Endothelial cell of hepatic sinusoid (primary cell): ENCODE results near the gene ACBD4.

Experiments used
- in situ Hi-C: cut with HindIII; loops from 2 replicates; pipeline ENCODE4 v1.10.0; 2017; ENCODE audit warnings: low sequenced_read_pairs

The ACBD4 gene

DNA sequence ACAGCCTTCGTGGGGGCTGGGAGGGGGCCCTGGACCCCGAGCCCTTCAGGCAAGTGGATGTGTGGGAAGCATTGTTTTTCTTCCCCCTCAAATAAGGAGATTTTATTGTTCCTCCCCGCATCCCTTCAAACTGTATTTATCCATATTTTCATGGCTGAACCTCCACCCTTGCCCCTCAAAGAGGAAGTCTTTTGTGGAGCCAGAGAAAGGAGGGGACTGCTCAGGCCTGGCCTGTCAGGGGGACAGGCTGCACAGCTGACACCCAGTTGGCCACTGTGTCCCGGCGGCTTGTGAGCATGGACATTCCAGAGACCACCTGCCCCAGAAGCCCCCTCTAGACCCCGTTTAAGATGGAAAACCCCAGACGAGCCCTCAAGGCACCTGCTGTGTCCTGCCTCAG is 42.1 kb downstream of the ACBD4 start:
- in situ Hi-C loops, result no loop called here

DNA sequence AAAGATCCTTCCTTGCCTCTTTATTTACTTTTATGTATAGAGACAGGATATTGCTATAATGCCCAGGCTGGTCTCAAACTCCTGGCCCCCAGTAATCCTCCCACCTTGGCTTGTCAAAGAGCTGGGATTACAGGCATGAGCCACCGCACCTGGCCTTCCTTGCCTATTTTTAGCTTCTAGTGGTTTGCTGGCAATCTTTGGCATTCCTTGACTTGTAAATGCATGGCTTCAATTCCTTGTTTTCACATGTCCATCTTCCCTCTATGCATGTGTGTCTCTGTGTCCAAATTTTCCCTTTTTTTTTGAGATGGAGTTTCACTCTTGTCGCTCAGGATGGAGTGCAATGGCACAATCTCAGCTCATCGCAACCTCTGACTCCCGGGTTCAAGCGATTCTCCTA is 48.7 kb downstream of the ACBD4 start:
- in situ Hi-C loops, result no loop called here

DNA sequence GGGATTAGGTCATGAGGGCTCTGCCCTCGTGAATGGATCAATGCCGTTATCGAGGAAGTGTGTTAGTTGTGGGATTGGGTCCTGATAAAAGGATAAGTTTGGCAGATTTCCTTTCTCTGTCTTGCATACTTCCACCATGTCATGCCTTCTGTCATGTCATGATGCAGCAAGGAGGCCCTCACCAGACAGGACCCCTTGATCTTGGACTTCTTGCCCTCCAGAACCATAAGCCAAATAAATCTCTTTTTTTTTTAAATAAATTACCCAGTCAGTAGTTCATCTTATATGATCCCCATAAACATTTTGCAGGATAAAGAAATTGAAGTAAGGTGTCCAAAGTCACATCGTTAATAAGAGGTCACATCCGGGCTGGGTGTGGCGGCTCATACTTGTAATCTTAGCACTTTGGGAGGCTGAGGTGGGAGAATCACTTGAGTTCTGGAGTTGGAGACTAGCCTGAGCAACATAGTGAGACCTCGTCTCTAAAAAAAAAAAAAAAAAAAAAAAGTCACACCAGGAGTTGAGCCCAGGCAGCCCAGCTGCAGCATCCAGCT is 51.4 kb downstream of the ACBD4 start:
- in situ Hi-C loops, result no loop called here

DNA sequence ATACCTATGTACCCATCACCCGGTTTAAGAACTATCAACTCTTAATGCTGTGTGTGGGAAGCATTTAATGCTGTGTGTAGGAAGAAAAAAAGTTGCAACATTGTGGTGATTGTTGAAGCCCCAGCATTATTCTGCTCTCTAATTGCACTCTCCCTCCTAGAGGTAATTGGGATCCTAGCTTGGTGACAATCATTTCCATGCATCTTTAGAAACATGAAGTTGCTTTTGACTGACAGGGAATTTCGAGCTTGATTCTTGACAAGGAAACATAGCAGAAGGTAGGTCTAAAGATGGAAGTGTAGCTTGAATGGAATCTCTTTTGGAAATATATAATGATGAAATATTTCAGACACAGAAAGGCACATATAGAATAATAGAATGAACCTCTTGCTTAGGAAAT is 53.5 kb downstream of the ACBD4 start:
- in situ Hi-C loops, result no loop called here

DNA sequence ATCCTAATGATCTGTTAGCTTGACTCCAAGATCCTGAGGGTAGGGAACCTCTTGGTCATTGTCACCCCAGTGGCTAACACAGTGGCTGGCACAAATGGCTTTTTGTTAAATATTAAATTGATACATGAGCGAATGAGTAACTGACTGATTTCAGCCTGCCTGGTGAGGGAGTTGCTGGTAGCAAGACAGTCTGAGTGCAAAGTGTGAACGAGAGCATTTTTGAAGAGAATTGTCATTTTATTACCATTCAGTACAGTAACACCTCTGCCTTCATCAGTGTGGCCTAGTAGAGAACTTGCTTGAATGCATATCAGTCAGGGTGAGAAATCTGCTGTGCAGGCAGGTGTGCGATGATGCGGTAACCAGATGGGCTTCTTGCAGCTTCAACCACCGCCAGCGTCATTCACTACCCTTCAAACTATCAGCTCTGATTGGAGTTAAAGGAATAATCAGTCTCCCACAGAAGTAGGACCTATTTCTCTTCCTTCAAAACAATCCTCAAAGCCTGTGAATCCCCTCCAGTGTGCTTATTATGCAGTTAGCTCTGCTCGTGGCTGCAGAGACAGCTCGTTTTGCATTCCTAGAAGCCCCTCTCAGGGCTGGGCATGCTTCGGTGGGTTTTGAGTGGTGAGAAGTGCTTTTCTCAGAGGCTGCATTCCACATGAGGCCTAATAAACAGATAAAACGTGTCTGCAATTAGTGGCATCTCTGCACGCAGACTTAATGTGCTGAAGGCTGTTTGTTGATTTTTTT is 55.2 kb downstream of the ACBD4 start:
- in situ Hi-C loops, result no loop called here
